SK-N-MC (cell line): ENCODE results near the gene GTF2I.
"Not testable (repeated sequence)": the region's sequence is repeated elsewhere in the genome, so short reads cannot be mapped to it uniquely, and the experiment has no call there.

Experiments used
- EZH2 ChIP-seq: fragments of 200-600 bp; sonication (generic); IDR thresholded peaks from one replicate; pipeline ENCODE4 v1.6.1; 2017; ENCODE audit warnings: antibody characterized with exemption
- FOXP2 ChIP-seq: optimal IDR thresholded peaks from 2 replicates; pipeline ENCODE3; 2011; ENCODE audit warnings: mild to moderate bottlenecking, moderate library complexity; ENCODE audit not compliant: insufficient read depth; ENCODE audit errors: extremely low read length, control extremely low read depth
- POLR2AphosphoS5 ChIP-seq: IDR thresholded peaks from 2 replicates; pipeline ENCODE4 v1.6.1; 2012; ENCODE audit warnings: mild to moderate bottlenecking, low read depth, low read length, borderline replicate concordance

GRCh38 chr7:74765205-74765918, 107.8 kb downstream of the GTF2I start:
- not testable (repeated sequence) for TF ChIP-seq POLR2AphosphoS5, EZH2, FOXP2
